Small intestine (tissue), 7 donors: ENCODE data around the gene TSPAN18. TPM values are rescaled to one million over a fixed set of nuclear protein-coding genes. Genes with fewer than 3 reads are reported as not detected.
A peak's percentile ranks its signal among the peaks of the same experiment; 100 is the strongest.

Source experiments
- DNase-seq, 2 donors: peaks; one replicate each; pipeline versions ENCODE4 v3.0.0 to v3.0.0-alpha.2; 2013
- FAIRE-seq: peaks from 2 replicates; lab custom pipeline; 2012; peaks lifted over from hg19 to GRCh38; lab: Jason Lieb, UNC
- H3K27ac ChIP-seq, 3 donors: one replicate each; pipeline ENCODE4 v1.5.1; 2013; ENCODE audit warnings: low read length in 2 of 3, mild to moderate bottlenecking in 2 of 3, control low read depth in 1 of 3, inconsistent platforms in 1 of 3, low read depth in 1 of 3, moderate library complexity in 1 of 3
- H3K27me3 ChIP-seq, 3 donors: one replicate each; pipeline ENCODE4 v1.6.1; 2013; ENCODE audit warnings: low read length in 3 of 3, inconsistent platforms in 1 of 3; ENCODE audit not compliant: control insufficient read depth in 3 of 3, insufficient read depth in 3 of 3
- H3K36me3 ChIP-seq, 3 donors: one replicate each; pipeline ENCODE4 v1.6.1; 2013; ENCODE audit warnings: low read length in 3 of 3, inconsistent platforms in 1 of 3, low read depth in 1 of 3, mild to moderate bottlenecking in 1 of 3, moderate library complexity in 1 of 3; ENCODE audit not compliant: control insufficient read depth in 3 of 3, insufficient read depth in 2 of 3
- H3K4me1 ChIP-seq, 3 donors: one replicate each; pipeline ENCODE4 v1.6.1; 2013; ENCODE audit warnings: low read length in 2 of 3, inconsistent platforms in 1 of 3, low read depth in 1 of 3, mild to moderate bottlenecking in 1 of 3, moderate library complexity in 1 of 3; ENCODE audit not compliant: control insufficient read depth in 3 of 3, insufficient read depth in 2 of 3
- H3K4me3 ChIP-seq, 3 donors: one replicate each; pipeline ENCODE4 v1.5.1; 2013; ENCODE audit warnings: low read length in 3 of 3, control low read depth in 1 of 3, inconsistent platforms in 1 of 3, low read depth in 1 of 3, mild to moderate bottlenecking in 1 of 3, moderate library complexity in 1 of 3
- H3K9me3 ChIP-seq, 2 donors: one replicate each; pipeline ENCODE4 v1.6.1; 2013; ENCODE audit warnings: low read depth in 1 of 2, low read length in 1 of 2; ENCODE audit not compliant: control insufficient read depth in 2 of 2, insufficient read depth in 1 of 2
- WGBS, 3 donors: extraction: QIAGEN DNeasy Blood & Tissue Kit; methylation state at CpG; one replicate each; pipeline ENCODE4 v1.1.7; 2013; 5-methylcytosine and 5-hydroxymethylcytosine counted together
- polyA plus RNA-seq, 4 donors: library from polyadenylated mRNA; stranded (reverse) in 3 of 4; unstranded in 1 of 4; fragments of 200-250 nt in 3 of 4; fragments of 120-200 nt in 1 of 4; gene quantifications; one replicate each; pipeline versions ENCODE4 v1.2.1 to v1.2.3, GENCODE V29; 2013
- donor health status: healthy with polysubstance abuse.
- donor health status: control.
- donor health status: control.
- donor health status: Bipolar disorder and iron deficiency.
- donor health status: healthy.

TSPAN18 gene
- polyA plus RNA-seq, 4 donors = 1.1 to 45.2 (median 8.8) TPM; not detected in 1

GRCh38 chr11:44802347-44802746 is 75.6 kb downstream of the TSPAN18 start:
- peaks cover 0 to 11% (median 0%) of the 10 kb centered on the region in 3 donors for H3K36me3 ChIP-seq
- no peak overlapping the region for H3K27ac ChIP-seq
- no peaks in the 10 kb centered on the region for H3K27me3 ChIP-seq
- no peak overlapping the region for H3K4me3 ChIP-seq
- H3K4me1 ChIP-seq = peaks cover 0 to 16% (median 0%) of the 10 kb centered on the region in 3 donors
- FAIRE-seq (no peak), DNase-seq (no peak)
- H3K9me3 ChIP-seq = no peaks in the 10 kb centered on the region

- Histone ChIP-seq H3K27me3 (peaks cover 0 to 2% (median 0%) of the 10 kb centered on the region in 3 donors), H3K27ac (no peak overlapping the region), H3K36me3 (peaks cover 0 to 11% (median 0%) of the 10 kb centered on the region in 3 donors), H3K4me1 (peaks cover 0 to 16% (median 0%) of the 10 kb centered on the region in 3 donors), H3K9me3 (no peaks in the 10 kb centered on the region), H3K4me3 (no peak overlapping the region)
- FAIRE-seq (no peak), DNase-seq (no peak)
- 51 to 66% (median 63%) methylated on average over 3 of the region's 3 CpGs for WGBS, 3 donors
These were observed 76.2 kb downstream of the TSPAN18 start for GRCh38 chr11:44803009-44803408.

GRCh38 chr11:44804449-44805437 is 78.0 kb downstream of the TSPAN18 start:
- peaks cover 0 to 16% (median 0%) of the 10 kb centered on the region in 3 donors for H3K4me1 ChIP-seq
- H3K36me3 ChIP-seq = peaks cover 0 to 10% (median 0%) of the 10 kb centered on the region in 3 donors
- DNase-seq (no peak), FAIRE-seq (no peak)
- H3K9me3 ChIP-seq = no peaks in the 10 kb centered on the region
- H3K4me3 ChIP-seq = peak overlapping the region in 1 of 3 donors; percentile 6
- peaks cover 0 to 2% (median 0%) of the 10 kb centered on the region in 3 donors for H3K27me3 ChIP-seq
- WGBS, 3 donors = 57 to 88% (median 77%) methylated on average over 14 of the region's 14 CpGs
- peak overlapping the region in 2 of 3 donors; percentile 11 to 43 for H3K27ac ChIP-seq

- peaks cover 0 to 13% (median 0%) of the 10 kb centered on the region in 3 donors for H3K4me1 ChIP-seq
- H3K27ac ChIP-seq = peak overlapping the region in 1 of 3 donors; percentile 43
- 71 to 77% (median 74%) methylated on average over 6 of the region's 6 CpGs for WGBS, 3 donors
- H3K4me3 ChIP-seq = no peak overlapping the region
- FAIRE-seq = no peak
- H3K36me3 ChIP-seq = peaks cover 0 to 10% (median 0%) of the 10 kb centered on the region in 3 donors
- peaks cover 0 to 2% (median 0%) of the 10 kb centered on the region in 3 donors for H3K27me3 ChIP-seq
- no peaks in the 10 kb centered on the region for H3K9me3 ChIP-seq
- no peak for DNase-seq
These were observed 78.8 kb downstream of the TSPAN18 start for GRCh38 chr11:44805596-44805995.

- Histone ChIP-seq H3K27ac (no peak overlapping the region), H3K27me3 (peaks cover 0 to 2% (median 0%) of the 10 kb centered on the region in 3 donors), H3K4me1 (peaks cover 0 to 10% (median 0%) of the 10 kb centered on the region in 3 donors), H3K9me3 (no peaks in the 10 kb centered on the region), H3K4me3 (no peak overlapping the region), H3K36me3 (peaks cover 0 to 17% (median 0%) of the 10 kb centered on the region in 3 donors)
- DNase-seq (no peak), FAIRE-seq (no peak)
- 74 to 87% (median 81%) methylated on average over 7 of the region's 7 CpGs for WGBS, 3 donors
These were observed 81.4 kb downstream of the TSPAN18 start for GRCh38 chr11:44808053-44808753.

- WGBS, 3 donors = 75 to 78% (median 77%) methylated on average over 6 of the region's 6 CpGs
- peaks cover 0 to 2% (median 0%) of the 10 kb centered on the region in 3 donors for H3K27me3 ChIP-seq
- no peak overlapping the region for H3K27ac ChIP-seq
- no peak overlapping the region for H3K4me3 ChIP-seq
- FAIRE-seq = no peak
- no peak for DNase-seq
- no peaks in the 10 kb centered on the region for H3K9me3 ChIP-seq
- peaks cover 0 to 7% (median 0%) of the 10 kb centered on the region in 3 donors for H3K4me1 ChIP-seq
- peaks cover 0 to 17% (median 0%) of the 10 kb centered on the region in 3 donors for H3K36me3 ChIP-seq
These were observed 82.5 kb downstream of the TSPAN18 start for GRCh38 chr11:44809283-44809682.

- no peak for DNase-seq
- Histone ChIP-seq H3K27ac (no peak overlapping the region), H3K4me1 (peaks cover 0 to 4% (median 0%) of the 10 kb centered on the region in 3 donors), H3K9me3 (peaks cover 0 to 3% of the 10 kb centered on the region in 2 donors), H3K4me3 (no peak overlapping the region), H3K36me3 (peaks cover 0 to 17% (median 0%) of the 10 kb centered on the region in 3 donors), H3K27me3 (peaks cover 0 to 2% (median 0%) of the 10 kb centered on the region in 3 donors)
- WGBS, 3 donors = 69 to 76% (median 73%) methylated on average over 6 of the region's 6 CpGs
- no peak for FAIRE-seq
These were observed 85.2 kb downstream of the TSPAN18 start for GRCh38 chr11:44811841-44812448.
